ENCODE measurements around the gene MAPK7.
A peak's percentile ranks its signal among the peaks of the same experiment; 100 is the strongest.

MAPK7 gene

DNA sequence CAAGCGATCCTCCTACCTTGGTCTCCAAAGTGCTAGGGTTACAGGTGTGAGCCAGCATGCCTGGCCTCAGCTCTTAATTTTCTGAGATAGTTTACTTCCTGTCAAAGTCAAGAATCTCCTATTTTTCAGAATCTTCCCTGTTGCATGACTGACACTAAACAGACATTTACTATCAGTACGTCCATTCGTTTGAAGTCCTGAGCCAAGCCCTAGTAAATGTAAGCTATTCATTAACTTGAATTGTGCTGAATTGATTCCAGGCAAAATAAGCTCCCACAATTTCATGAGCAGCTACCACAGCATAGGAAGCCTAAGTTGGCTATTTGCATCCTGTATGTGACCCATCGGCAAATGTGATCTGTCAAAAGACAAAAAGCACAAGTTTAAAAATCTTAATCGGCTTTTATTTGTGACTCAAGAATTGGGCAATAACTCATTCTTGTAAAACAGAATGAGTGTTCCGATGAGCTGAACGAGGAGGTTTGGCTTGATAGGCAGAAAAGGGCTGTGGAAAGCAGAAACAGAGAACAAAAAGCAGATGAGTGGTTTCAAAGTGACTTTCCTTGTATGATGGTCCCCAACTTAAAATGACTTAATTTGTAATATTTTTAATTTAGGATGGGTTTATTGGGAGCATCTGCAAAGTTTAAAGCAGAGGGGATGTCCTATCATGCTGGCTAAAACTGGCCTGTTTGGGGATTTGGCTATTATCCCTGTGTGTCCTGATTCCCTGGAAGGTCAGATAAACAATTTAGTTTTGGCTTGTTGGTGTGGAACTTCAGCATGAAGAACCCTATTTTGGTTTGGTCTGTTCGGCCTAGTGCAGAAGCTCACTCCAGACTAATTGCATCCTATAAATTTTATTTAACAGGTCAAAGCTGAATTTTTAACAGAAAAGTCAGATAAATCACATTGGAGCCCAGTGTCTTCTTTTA is 46.9 kb downstream of the MAPK7 start:
- peak; percentile 32 for DNase-seq

GRCh38 chr17:19426631-19427030 is 48.3 kb downstream of the MAPK7 start:
- no peak for DNase-seq

- DNase-seq = no peak
Measured at GRCh38 chr17:19431691-19432090, 53.4 kb downstream of the MAPK7 start.

Measured in HCEC 1CT (cell line).